GM12878 (cell line): Measurements from ENCODE around the gene PDXDC1.

Source experiments
- EZH2 ChIP-seq: IDR thresholded peaks from 2 replicates; pipeline ENCODE4 v1.6.1; 2012; ENCODE audit warnings: low read depth, mild to moderate bottlenecking, control low read depth, inconsistent platforms, low read length, borderline replicate concordance; ENCODE audit not compliant: control insufficient read depth
- HCFC1 ChIP-seq: fragments of 150-350 bp; IDR thresholded peaks from 2 replicates; pipeline ENCODE4 v1.6.1; 2014; ENCODE audit warnings: low read length
- NBN ChIP-seq: fragments of 450-650 bp; IDR thresholded peaks from 2 replicates; pipeline ENCODE4 v1.6.1; 2016
- POLR2A ChIP-seq: IDR thresholded peaks from 2 replicates; pipeline ENCODE4 v1.6.1; 2011; ENCODE audit warnings: low read depth, mild to moderate bottlenecking, low read length
- SREBF2 ChIP-seq: IDR thresholded peaks from 2 replicates; pipeline ENCODE4 v1.6.1; 2012; ENCODE audit warnings: mild to moderate bottlenecking, low read length
- SRF ChIP-seq, 2 experiments: IDR thresholded peaks; 2 replicates each; pipeline ENCODE4 v1.6.1; 2011; ENCODE audit warnings: low read depth in 2 of 2, low read length in 2 of 2, mild to moderate bottlenecking in 1 of 2, moderate library complexity in 1 of 2
- ZNF274 ChIP-seq: IDR thresholded peaks from one replicate; pipeline ENCODE4 v1.8.0; 2011; ENCODE audit not compliant: insufficient read length, insufficient read depth
- TF ChIP-seq, protein P1 (sequence below), 3 experiments: IDR thresholded peaks in 2 of 3; conservative IDR thresholded peaks in 1 of 3; 2 replicates each; pipeline ENCODE4 v1.5.1; 2011; ENCODE audit warnings: low read depth in 3 of 3, low read length in 3 of 3, mild to moderate bottlenecking in 3 of 3, control low read depth in 2 of 3, moderate library complexity in 2 of 3, inconsistent platforms in 1 of 3, mixed read lengths in 1 of 3; ENCODE audit not compliant: control insufficient read depth in 2 of 3, insufficient read depth in 1 of 3; ENCODE audit errors: extremely low read depth in 1 of 3
- TF ChIP-seq, protein P2 (sequence below): IDR thresholded peaks from 2 replicates; pipeline ENCODE4 v1.6.1; 2011; ENCODE audit warnings: low read depth, low read length, improper control_type of control experiment, borderline replicate concordance
- TF ChIP-seq, protein P3 (sequence below): fragments of 450-650 bp; IDR thresholded peaks from 2 replicates; pipeline ENCODE4 v1.6.1; 2018; ENCODE audit warnings: borderline replicate concordance, mild to moderate bottlenecking; ENCODE audit not compliant: partially characterized antibody
- TF ChIP-seq, protein P4 (sequence below): fragments of 450-650 bp; formaldehyde crosslinking; IDR thresholded peaks from 2 replicates; pipeline ENCODE4 v1.5.0; 2022; ENCODE audit warnings: mild to moderate bottlenecking, missing genetic modification characterization
- TF ChIP-seq, protein P5 (sequence below): fragments of 450-650 bp; IDR thresholded peaks from 2 replicates; pipeline ENCODE4 v1.6.1; 2017; ENCODE audit warnings: mild to moderate bottlenecking, moderate library complexity

DNA sequence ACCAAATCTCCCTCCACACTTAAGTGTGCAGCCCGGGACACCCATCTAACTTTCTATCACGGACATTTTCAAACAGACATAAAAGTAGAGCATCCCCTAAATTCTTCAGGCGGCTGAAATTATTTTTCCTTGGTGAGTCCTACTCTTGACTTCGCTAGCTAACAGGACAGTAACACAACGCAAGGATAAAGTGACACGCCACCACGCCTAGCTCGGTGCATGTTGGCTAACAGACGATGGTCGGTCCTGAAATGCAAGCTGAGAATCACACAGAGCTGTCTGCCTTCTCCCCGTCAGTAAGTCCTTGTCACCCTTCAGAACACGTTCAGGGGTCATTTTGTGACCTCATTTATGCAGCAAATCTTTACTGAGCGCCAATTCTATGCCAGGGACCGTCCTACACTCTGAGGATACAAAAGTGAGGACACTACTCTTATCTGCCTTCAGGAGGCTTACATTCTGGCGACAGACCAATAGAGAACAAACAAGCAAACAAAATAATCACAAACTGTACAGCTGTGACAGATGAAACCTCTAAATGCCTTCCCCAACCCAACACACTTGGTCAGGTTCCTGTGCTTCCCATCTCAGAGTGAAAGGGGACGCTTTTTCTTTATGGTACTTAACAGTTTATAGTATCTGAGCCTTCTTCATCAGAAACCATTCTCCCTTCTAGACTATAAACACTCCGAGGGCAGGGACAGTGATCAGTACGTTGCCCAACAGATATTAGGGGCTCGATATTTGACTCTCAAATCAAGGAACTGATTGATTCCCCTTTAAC is 79.7 kb downstream of the PDXDC1 start:
- TF ChIP-seq, protein P1, sequence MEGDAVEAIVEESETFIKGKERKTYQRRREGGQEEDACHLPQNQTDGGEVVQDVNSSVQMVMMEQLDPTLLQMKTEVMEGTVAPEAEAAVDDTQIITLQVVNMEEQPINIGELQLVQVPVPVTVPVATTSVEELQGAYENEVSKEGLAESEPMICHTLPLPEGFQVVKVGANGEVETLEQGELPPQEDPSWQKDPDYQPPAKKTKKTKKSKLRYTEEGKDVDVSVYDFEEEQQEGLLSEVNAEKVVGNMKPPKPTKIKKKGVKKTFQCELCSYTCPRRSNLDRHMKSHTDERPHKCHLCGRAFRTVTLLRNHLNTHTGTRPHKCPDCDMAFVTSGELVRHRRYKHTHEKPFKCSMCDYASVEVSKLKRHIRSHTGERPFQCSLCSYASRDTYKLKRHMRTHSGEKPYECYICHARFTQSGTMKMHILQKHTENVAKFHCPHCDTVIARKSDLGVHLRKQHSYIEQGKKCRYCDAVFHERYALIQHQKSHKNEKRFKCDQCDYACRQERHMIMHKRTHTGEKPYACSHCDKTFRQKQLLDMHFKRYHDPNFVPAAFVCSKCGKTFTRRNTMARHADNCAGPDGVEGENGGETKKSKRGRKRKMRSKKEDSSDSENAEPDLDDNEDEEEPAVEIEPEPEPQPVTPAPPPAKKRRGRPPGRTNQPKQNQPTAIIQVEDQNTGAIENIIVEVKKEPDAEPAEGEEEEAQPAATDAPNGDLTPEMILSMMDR (IDR thresholded peaks at IDR 0.05 in 2 of 3, conservative IDR thresholded peaks at IDR 0.05 in 1 of 3; ENCODE audit: control insufficient read depth in 2 of 3, extremely low read depth in 1 of 3, insufficient read depth in 1 of 3, low read depth in 3 of 3, low read length in 3 of 3): no peak
- TF ChIP-seq, protein P2, sequence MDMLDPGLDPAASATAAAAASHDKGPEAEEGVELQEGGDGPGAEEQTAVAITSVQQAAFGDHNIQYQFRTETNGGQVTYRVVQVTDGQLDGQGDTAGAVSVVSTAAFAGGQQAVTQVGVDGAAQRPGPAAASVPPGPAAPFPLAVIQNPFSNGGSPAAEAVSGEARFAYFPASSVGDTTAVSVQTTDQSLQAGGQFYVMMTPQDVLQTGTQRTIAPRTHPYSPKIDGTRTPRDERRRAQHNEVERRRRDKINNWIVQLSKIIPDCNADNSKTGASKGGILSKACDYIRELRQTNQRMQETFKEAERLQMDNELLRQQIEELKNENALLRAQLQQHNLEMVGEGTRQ: no peak
- TF ChIP-seq SREBF2 (no peak), ZNF274 (no peak), NBN (no peak), HCFC1 (no peak), POLR2A (no peak), EZH2 (no peak), SRF (IDR thresholded peaks at IDR 0.05; ENCODE audit: low read depth in 2 of 2, low read length in 2 of 2) (no peak)
- TF ChIP-seq, protein P3, sequence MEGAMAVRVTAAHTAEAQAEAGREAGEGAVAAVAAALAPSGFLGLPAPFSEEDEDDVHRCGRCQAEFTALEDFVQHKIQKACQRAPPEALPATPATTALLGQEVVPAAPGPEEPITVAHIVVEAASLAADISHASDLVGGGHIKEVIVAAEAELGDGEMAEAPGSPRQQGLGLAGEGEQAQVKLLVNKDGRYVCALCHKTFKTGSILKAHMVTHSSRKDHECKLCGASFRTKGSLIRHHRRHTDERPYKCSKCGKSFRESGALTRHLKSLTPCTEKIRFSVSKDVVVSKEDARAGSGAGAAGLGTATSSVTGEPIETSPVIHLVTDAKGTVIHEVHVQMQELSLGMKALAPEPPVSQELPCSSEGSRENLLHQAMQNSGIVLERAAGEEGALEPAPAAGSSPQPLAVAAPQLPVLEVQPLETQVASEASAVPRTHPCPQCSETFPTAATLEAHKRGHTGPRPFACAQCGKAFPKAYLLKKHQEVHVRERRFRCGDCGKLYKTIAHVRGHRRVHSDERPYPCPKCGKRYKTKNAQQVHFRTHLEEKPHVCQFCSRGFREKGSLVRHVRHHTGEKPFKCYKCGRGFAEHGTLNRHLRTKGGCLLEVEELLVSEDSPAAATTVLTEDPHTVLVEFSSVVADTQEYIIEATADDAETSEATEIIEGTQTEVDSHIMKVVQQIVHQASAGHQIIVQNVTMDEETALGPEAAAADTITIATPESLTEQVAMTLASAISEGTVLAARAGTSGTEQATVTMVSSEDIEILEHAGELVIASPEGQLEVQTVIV: no peak
- TF ChIP-seq, protein P4, sequence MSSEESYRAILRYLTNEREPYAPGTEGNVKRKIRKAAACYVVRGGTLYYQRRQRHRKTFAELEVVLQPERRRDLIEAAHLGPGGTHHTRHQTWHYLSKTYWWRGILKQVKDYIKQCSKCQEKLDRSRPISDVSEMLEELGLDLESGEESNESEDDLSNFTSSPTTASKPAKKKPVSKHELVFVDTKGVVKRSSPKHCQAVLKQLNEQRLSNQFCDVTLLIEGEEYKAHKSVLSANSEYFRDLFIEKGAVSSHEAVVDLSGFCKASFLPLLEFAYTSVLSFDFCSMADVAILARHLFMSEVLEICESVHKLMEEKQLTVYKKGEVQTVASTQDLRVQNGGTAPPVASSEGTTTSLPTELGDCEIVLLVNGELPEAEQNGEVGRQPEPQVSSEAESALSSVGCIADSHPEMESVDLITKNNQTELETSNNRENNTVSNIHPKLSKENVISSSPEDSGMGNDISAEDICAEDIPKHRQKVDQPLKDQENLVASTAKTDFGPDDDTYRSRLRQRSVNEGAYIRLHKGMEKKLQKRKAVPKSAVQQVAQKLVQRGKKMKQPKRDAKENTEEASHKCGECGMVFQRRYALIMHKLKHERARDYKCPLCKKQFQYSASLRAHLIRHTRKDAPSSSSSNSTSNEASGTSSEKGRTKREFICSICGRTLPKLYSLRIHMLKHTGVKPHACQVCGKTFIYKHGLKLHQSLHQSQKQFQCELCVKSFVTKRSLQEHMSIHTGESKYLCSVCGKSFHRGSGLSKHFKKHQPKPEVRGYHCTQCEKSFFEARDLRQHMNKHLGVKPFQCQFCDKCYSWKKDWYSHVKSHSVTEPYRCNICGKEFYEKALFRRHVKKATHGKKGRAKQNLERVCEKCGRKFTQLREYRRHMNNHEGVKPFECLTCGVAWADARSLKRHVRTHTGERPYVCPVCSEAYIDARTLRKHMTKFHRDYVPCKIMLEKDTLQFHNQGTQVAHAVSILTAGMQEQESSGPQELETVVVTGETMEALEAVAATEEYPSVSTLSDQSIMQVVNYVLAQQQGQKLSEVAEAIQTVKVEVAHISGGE (CRISPR knock-in tag): no peak
- TF ChIP-seq, protein P5, sequence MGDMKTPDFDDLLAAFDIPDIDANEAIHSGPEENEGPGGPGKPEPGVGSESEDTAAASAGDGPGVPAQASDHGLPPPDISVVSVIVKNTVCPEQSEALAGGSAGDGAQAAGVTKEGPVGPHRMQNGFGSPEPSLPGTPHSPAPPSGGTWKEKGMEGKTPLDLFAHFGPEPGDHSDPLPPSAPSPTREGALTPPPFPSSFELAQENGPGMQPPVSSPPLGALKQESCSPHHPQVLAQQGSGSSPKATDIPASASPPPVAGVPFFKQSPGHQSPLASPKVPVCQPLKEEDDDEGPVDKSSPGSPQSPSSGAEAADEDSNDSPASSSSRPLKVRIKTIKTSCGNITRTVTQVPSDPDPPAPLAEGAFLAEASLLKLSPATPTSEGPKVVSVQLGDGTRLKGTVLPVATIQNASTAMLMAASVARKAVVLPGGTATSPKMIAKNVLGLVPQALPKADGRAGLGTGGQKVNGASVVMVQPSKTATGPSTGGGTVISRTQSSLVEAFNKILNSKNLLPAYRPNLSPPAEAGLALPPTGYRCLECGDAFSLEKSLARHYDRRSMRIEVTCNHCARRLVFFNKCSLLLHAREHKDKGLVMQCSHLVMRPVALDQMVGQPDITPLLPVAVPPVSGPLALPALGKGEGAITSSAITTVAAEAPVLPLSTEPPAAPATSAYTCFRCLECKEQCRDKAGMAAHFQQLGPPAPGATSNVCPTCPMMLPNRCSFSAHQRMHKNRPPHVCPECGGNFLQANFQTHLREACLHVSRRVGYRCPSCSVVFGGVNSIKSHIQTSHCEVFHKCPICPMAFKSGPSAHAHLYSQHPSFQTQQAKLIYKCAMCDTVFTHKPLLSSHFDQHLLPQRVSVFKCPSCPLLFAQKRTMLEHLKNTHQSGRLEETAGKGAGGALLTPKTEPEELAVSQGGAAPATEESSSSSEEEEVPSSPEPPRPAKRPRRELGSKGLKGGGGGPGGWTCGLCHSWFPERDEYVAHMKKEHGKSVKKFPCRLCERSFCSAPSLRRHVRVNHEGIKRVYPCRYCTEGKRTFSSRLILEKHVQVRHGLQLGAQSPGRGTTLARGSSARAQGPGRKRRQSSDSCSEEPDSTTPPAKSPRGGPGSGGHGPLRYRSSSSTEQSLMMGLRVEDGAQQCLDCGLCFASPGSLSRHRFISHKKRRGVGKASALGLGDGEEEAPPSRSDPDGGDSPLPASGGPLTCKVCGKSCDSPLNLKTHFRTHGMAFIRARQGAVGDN: no peak
